ENCODE measurements around the gene CRYL1. TPM values are rescaled to one million over a fixed set of nuclear protein-coding genes. Genes with fewer than 3 reads are reported as not detected.

The CRYL1 gene, protein sequence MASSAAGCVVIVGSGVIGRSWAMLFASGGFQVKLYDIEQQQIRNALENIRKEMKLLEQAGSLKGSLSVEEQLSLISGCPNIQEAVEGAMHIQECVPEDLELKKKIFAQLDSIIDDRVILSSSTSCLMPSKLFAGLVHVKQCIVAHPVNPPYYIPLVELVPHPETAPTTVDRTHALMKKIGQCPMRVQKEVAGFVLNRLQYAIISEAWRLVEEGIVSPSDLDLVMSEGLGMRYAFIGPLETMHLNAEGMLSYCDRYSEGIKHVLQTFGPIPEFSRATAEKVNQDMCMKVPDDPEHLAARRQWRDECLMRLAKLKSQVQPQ
- total RNA-seq, result 10 to 100 TPM; 18.5 to 19.9 TPM

GRCh38 chr13:20525601-20526544, at the start of gene CRYL1:
CRYL1 (minus strand) TSS chr13:20525857; CDS start chr13:20525794, 63 bp downstream.

DNA sequence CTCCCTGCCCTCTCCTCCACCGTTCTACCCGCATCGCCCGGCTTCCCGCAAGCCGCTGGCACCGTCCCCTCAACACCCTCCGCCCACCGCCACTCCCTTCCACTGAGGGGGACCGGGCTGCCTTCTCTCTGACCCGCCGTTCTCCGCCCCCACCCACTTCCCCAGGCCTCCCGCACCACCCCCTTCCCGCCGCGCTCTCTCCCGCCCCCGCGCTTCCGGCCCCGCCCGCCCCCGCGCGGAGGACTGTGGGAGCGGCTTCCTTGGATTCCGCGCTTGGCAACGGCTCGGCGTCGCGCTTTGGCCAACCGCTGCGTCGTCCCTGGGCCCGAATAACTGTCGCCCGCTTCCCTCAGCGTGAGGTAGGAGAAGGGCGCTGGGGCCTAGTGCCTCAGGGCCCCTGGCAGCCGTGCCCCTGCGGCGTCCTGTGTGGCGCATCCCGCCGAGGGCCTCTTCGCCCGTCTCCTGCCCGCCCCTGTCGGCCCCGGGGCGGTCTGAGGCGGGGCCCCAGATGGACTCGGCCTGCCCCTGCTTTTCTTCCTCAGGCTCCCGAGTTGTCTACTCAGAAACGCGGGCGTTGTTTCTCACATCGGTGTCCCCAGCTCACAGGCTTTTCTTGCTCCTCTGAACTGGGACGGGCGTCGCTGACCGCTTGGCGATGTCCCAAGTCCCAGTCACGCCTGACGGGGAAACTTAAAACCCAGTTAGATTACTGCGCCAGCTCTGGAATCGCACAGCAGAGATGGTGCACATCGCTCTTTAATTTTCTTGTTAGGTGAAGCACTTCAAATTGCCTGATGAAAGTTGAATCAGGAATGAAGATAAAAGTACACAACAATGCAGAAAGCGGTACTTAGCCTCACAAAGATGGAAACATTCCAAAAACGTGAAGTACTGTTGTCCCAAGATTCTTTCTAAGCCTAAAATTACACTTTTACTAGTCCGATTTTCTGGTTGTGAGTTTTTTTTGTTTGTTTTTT, 41.5 kb upstream of the CRYL1 start, which contains the start of gene IFT88:
Gene IFT88, plus strand, starts transcription at position 260 of the 977 bp plus-strand sequence. CDS start 7,229 bp downstream, outside the sequence.

Small RNAs within 50 kb of the gene (microRNA-seq; reads per million reads assigned to microRNA genes)
- not detected for gene MIR4499 (ENCODE audit: borderline microRNAs expressed, borderline replicate concordance)

Other genes starting within 250 kb of the CRYL1 start
- gene IFT88, start 41.3 kb upstream of the CRYL1 start, total RNA-seq, result 1 to 10 TPM; 7.4 to 8.8 TPM
- gene IL17D, start 177.8 kb upstream of the CRYL1 start, total RNA-seq, result under 1 TPM; 0.17 to 0.20 TPM
- gene EEF1AKMT1, start 248.1 kb upstream of the CRYL1 start, total RNA-seq, result 10 to 100 TPM in 1 of 2 experiments, 1 to 10 TPM in 1; 9.8 to 10.5 TPM

All from activated naive CD4-positive, alpha-beta T cell treated with anti-CD3 and anti-CD28 coated beads, Interleukin-2, amount 10 ng/mL, durations not matched to agents 5 hours and 36 hours (primary cell).